Coronary artery (tissue), 2 donors: ENCODE measurements around the gene WLS.

Experiments
- DNase-seq: peaks from one replicate; pipeline ENCODE4 v3.0.0-alpha.2; 2017; ENCODE audit warnings: low spot score
- H3K27ac ChIP-seq, 2 donors: fragments of 200-600 bp; sonication (generic); one replicate each; pipeline ENCODE4 v1.5.1; 2016 to 2019
- H3K4me3 ChIP-seq: fragments of 200-600 bp; sonication (generic); 2 replicates; pipeline ENCODE4 v1.5.1; 2016; ENCODE audit warnings: mild to moderate bottlenecking, moderate library complexity
- TF ChIP-seq, protein P1 (sequence below): fragments of 200-600 bp; sonication (generic); IDR thresholded peaks from one replicate; pipeline ENCODE4 v1.5.1; 2019; ENCODE audit warnings: antibody characterized with exemption

Gene WLS

GRCh38 chr1:68140536-68140935, 91.8 kb downstream of the WLS start:
- Histone ChIP-seq H3K4me3 (no peak overlapping the region), H3K27ac (peak overlapping the region in 1 of 2 donors; percentile 50)
- no peak for DNase-seq
- TF ChIP-seq, protein P1, sequence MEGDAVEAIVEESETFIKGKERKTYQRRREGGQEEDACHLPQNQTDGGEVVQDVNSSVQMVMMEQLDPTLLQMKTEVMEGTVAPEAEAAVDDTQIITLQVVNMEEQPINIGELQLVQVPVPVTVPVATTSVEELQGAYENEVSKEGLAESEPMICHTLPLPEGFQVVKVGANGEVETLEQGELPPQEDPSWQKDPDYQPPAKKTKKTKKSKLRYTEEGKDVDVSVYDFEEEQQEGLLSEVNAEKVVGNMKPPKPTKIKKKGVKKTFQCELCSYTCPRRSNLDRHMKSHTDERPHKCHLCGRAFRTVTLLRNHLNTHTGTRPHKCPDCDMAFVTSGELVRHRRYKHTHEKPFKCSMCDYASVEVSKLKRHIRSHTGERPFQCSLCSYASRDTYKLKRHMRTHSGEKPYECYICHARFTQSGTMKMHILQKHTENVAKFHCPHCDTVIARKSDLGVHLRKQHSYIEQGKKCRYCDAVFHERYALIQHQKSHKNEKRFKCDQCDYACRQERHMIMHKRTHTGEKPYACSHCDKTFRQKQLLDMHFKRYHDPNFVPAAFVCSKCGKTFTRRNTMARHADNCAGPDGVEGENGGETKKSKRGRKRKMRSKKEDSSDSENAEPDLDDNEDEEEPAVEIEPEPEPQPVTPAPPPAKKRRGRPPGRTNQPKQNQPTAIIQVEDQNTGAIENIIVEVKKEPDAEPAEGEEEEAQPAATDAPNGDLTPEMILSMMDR: no peak

DNA sequence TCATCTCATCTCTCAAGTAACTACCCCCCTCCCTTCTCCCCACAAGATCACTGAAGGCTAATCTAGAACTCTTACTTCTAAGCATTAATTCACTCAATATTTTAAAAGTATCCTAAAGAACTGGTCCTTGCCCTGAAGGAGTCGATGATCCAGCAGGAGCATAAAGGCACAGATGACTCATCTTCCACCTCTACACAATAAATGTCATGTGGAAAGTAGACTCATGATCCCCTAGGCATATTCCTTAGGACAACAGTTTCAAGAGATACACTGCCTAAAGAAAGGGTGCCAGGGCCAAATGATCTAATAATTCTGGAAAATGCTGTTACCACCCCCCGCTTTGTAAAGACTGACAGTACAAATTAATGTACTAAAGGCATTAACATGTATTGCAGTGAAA, 96.1 kb downstream of the WLS start:
- TF ChIP-seq, protein P1: no peak
- DNase-seq: no peak
- Histone ChIP-seq H3K27ac (no peak overlapping the region), H3K4me3 (no peak overlapping the region)

- no peak overlapping the region for H3K4me3 ChIP-seq
- no peak for DNase-seq
- TF ChIP-seq, protein P1: no peak
- H3K27ac ChIP-seq: no peak overlapping the region
Measured at GRCh38 chr1:68132426-68133130, 99.7 kb downstream of the WLS start.

DNA sequence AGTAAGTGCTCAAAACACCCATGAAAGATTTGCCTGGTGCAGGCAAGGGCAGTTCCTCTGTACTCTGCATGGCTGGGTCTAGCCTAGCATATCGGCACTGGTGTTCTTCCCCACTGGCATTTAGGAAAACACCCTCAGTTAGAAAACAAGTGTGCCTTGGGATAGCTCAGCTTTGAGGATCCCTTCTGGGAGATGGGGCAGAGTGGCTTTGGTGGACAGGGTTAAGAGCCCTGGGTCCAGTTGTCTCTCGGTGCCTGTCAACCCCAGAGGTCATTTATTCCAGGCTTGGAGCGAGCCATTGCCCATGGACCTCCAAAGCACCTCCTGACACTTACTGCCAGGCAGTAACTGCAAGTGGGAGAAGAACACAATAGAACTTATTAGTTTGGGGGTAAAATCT, 101.1 kb downstream of the WLS start:
- H3K4me3 ChIP-seq: no peak overlapping the region
- TF ChIP-seq, protein P1: no peak
- DNase-seq: no peak
- no peak overlapping the region for H3K27ac ChIP-seq

- DNase-seq: no peak
- Histone ChIP-seq H3K27ac (no peak overlapping the region), H3K4me3 (no peak overlapping the region)
- TF ChIP-seq, protein P1: no peak
Measured at GRCh38 chr1:68129536-68130250, 102.6 kb downstream of the WLS start.

DNA sequence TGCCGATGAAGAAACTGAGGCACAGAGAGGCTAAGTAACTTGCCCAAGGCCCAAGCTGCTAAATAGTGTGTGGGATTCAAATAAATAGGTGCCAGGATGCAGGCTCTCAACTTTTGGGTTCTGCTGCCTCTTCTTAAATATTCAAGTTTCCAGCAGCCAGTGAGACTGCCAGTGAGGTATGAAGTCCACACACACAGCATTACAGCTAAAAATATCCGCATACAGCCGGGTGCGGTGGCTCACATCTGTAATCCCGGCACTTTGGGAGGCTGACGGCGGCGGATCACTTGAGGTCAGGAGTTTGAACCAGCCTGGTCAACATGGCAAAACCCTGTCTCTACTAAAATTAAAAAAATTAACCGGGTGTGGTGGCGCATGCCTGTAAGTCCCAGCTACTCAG, 103.5 kb downstream of the WLS start:
- no peak for DNase-seq
- Histone ChIP-seq H3K4me3 (no peak overlapping the region), H3K27ac (peak overlapping the region in 1 of 2 donors; percentile 43)
- TF ChIP-seq, protein P1: no peak

- Histone ChIP-seq H3K27ac (peak overlapping the region in 1 of 2 donors; percentile 53), H3K4me3 (no peak overlapping the region)
- no peak for DNase-seq
- TF ChIP-seq, protein P1: no peak
Measured at GRCh38 chr1:68128157-68128556, 104.2 kb downstream of the WLS start.
